Nephron (organoid): ENCODE measurements around the gene GDPD4.
A peak's percentile ranks its signal among the peaks of the same experiment; 100 is the strongest.

ENCODE experiments used
- H3K27ac Mint-ChIP-seq, 3 experiments: 2 replicates each; pipeline ENCODE4 v1.8.0; 2020; ENCODE audit warnings: mixed read lengths in 3 of 3, mild to moderate bottlenecking in 2 of 3, moderate library complexity in 1 of 3
- H3K27me3 Mint-ChIP-seq: 2 replicates; pipeline ENCODE4 v1.8.0; 2021; ENCODE audit warnings: low read depth, mild to moderate bottlenecking, moderate library complexity, mixed read lengths
- H3K36me3 Mint-ChIP-seq: 2 replicates; pipeline ENCODE4 v1.8.0; 2020; ENCODE audit warnings: low read depth, mixed read lengths
- H3K4me1 Mint-ChIP-seq: 2 replicates; pipeline ENCODE4 v1.8.0; 2020; ENCODE audit warnings: mixed read lengths
- H3K4me3 Mint-ChIP-seq, 3 experiments: 2 replicates each; pipeline ENCODE4 v1.8.0; 2020; ENCODE audit warnings: mild to moderate bottlenecking in 3 of 3, mixed read lengths in 3 of 3, moderate library complexity in 2 of 3
- H3K9me3 Mint-ChIP-seq: 2 replicates; pipeline ENCODE4 v1.8.0; 2020; ENCODE audit warnings: mixed read lengths
- TF ChIP-seq, protein P1 (sequence below), 3 experiments: fragments of 200-600 bp; sonication (generic); IDR thresholded peaks; one replicate each; pipeline ENCODE4 v1.5.0; 2021; ENCODE audit warnings: antibody characterized with exemption in 3 of 3; ENCODE audit not compliant: unreplicated experiment in 3 of 3

GDPD4 gene

DNA sequence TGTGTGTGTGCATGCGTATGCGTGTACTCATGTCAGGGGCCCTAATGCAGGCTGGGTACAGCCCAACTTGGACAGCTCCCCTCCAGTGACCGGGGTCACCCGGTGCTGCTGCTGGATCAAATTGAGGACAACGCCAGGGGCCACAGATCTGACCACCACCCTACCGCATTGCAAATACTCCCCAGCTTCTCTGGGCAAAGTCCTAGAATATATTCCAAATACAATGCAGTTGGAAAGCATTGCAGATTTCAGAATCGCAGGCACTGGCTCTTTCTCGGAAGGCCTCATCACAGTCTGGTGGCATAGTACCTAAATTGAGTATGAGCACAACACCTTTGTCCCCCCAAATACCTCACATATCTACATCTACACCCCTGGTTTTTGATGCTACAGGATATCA lies 130.2 kb downstream of the GDPD4 start:
- Mint-ChIP-seq H3K4me3 (no peak overlapping the region), H3K36me3 (no peaks in the 10 kb centered on the region), H3K9me3 (no peaks in the 10 kb centered on the region), H3K27ac (peak overlapping the region in 2 of 3 experiments; percentile 25 to 45), H3K4me1 (peaks cover 39% of the 10 kb centered on the region), H3K27me3 (peaks cover 9% of the 10 kb centered on the region)
- TF ChIP-seq, protein P1, sequence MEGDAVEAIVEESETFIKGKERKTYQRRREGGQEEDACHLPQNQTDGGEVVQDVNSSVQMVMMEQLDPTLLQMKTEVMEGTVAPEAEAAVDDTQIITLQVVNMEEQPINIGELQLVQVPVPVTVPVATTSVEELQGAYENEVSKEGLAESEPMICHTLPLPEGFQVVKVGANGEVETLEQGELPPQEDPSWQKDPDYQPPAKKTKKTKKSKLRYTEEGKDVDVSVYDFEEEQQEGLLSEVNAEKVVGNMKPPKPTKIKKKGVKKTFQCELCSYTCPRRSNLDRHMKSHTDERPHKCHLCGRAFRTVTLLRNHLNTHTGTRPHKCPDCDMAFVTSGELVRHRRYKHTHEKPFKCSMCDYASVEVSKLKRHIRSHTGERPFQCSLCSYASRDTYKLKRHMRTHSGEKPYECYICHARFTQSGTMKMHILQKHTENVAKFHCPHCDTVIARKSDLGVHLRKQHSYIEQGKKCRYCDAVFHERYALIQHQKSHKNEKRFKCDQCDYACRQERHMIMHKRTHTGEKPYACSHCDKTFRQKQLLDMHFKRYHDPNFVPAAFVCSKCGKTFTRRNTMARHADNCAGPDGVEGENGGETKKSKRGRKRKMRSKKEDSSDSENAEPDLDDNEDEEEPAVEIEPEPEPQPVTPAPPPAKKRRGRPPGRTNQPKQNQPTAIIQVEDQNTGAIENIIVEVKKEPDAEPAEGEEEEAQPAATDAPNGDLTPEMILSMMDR (IDR thresholded peaks at IDR 0.05; ENCODE audit: unreplicated experiment in 3 of 3), result no peak

DNA sequence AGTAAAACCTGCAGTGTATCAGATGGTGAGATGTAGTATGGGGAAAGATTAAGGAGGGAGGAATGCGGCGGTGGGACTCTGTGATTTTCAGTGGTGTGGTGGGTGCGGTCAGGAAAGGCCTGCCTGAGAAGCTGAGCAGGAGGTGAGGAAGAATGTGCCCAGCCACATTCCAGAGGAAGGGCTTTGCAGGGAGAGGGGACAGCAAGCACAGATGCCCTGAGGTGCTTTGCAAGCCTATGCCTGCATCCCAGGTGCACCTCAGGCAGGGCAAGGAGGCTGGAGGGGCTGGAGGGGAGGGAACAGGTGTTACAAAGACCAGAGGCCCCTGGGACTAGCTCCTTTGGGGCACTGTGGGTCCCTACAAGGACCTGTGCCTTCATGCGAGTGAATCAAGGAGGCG lies 131.4 kb downstream of the GDPD4 start:
- TF ChIP-seq, protein P1 (IDR thresholded peaks at IDR 0.05; ENCODE audit: unreplicated experiment in 3 of 3), result no peak
- Mint-ChIP-seq H3K4me3 (no peak overlapping the region), H3K4me1 (peaks cover 28% of the 10 kb centered on the region), H3K27ac (peak overlapping the region in 2 of 3 experiments; percentile 4 to 19), H3K27me3 (peaks cover 9% of the 10 kb centered on the region), H3K36me3 (no peaks in the 10 kb centered on the region), H3K9me3 (no peaks in the 10 kb centered on the region)

DNA sequence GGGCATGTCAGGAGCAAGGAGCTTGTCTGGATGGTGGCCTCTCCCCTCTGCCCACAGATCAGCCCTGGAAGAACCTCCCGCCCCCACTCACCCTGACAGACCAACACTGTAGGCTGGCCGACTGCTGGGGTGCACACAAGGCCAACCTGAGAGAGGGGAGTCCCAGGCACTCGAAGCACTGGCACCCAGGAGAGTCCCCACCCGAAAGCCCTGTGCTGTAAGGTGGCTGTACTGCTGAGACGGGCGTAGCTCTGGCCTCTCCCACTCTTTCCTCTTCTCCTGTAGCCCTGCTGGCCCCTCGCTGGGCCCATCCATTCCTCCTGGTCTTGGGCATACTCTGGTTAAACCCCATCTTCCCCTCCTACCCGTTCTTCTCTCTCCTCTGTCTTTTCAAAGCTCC lies 133.7 kb downstream of the GDPD4 start:
- Mint-ChIP-seq H3K36me3 (no peaks in the 10 kb centered on the region), H3K4me1 (peaks cover 7% of the 10 kb centered on the region), H3K27me3 (peaks cover 4% of the 10 kb centered on the region), H3K9me3 (no peaks in the 10 kb centered on the region), H3K27ac (no peak overlapping the region), H3K4me3 (no peak overlapping the region)
- TF ChIP-seq, protein P1 (IDR thresholded peaks at IDR 0.05; ENCODE audit: unreplicated experiment in 3 of 3), result no peak

DNA sequence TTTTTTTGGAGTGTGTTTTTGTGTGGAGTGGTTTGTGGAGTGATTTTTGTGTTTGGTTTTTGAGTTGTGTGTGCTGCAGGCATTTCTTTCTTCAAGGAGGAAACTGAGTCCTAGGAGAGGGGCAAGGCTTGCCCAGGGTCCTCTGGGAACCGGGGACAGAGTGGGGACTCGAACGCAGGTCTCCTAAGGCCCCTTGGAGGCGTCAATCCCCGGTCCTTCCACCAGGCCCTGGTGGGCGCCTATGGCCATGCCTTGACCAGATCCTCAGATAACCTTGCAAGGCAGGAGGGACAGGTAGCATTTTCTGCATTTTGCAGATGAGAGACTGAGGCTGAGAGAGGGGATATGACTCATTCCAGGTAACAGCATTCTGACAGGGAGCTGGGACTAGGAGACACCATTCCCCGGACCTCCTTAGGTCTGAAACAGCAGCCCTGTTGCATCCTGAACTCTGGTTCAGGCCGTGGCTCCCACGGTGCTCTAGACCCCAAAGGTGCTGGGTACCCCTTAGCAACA lies 134.3 kb downstream of the GDPD4 start:
- H3K4me1 Mint-ChIP-seq, result peaks cover 7% of the 10 kb centered on the region
- TF ChIP-seq, protein P1 (IDR thresholded peaks at IDR 0.05; ENCODE audit: unreplicated experiment in 3 of 3), result no peak
- no peak overlapping the region for H3K4me3 Mint-ChIP-seq
- H3K36me3 Mint-ChIP-seq, result no peaks in the 10 kb centered on the region
- peaks cover 4% of the 10 kb centered on the region for H3K27me3 Mint-ChIP-seq
- H3K9me3 Mint-ChIP-seq, result no peaks in the 10 kb centered on the region
- H3K27ac Mint-ChIP-seq, result no peak overlapping the region
